Activated naive CD4-positive, alpha-beta T cell treated with anti-CD3 and anti-CD28 coated beads for 36 hours (primary cell): ENCODE measurements around the gene RDH8. TPM values are rescaled to one million over a fixed set of nuclear protein-coding genes. Genes with fewer than 3 reads are reported as not detected.

Source experiments
- CTCF ChIA-PET: fragments of 350-600 bp; sonication (Branson Sonifier 250); formaldehyde crosslinking; loops from one replicate; lab custom pipeline; 2021; ENCODE audit warnings: antibody characterized with exemption; lab: Charles Lee
- DNase-seq: peaks from one replicate; pipeline ENCODE4 v3.0.0-alpha.2; 2020
- H3K27ac Mint-ChIP-seq: one replicate; pipeline ENCODE4 v1.8.0; 2021; ENCODE audit warnings: mild to moderate bottlenecking, mixed read lengths
- H3K27me3 Mint-ChIP-seq: one replicate; pipeline ENCODE4 v1.8.0; 2021; ENCODE audit warnings: low read depth, mixed read lengths
- H3K36me3 Mint-ChIP-seq: one replicate; pipeline ENCODE4 v1.8.0; 2021; ENCODE audit warnings: low read depth, mixed read lengths
- H3K4me1 Mint-ChIP-seq: one replicate; pipeline ENCODE4 v1.8.0; 2021; ENCODE audit warnings: low read depth, mixed read lengths
- H3K4me3 Mint-ChIP-seq: one replicate; pipeline ENCODE4 v1.8.0; 2021; ENCODE audit warnings: mild to moderate bottlenecking, moderate library complexity, mixed read lengths
- H3K9me3 Mint-ChIP-seq: one replicate; pipeline ENCODE4 v1.8.0; 2021; ENCODE audit warnings: mixed read lengths
- intact Hi-C: fragments of 100-400 bp; cut with micrococcal nuclease; formaldehyde crosslinking; loops from one replicate; pipeline ENCODE4 v1.15.1; 2023
- microRNA-seq: library from miRNA; unstranded; fragments of <30 nt; microRNA quantifications from one replicate; pipeline ENCODE4 v1.2.0, GENCODE V29; 2022; ENCODE audit warnings: borderline microRNAs expressed, borderline replicate concordance
- total RNA-seq, 2 experiments: library from RNA; stranded (reverse); gene quantifications; one replicate each; pipeline ENCODE4 v1.2.3, GENCODE V29; 2021

The RDH8 gene
- total RNA-seq, 2 experiments from 2014 or later: not detected

DNA sequence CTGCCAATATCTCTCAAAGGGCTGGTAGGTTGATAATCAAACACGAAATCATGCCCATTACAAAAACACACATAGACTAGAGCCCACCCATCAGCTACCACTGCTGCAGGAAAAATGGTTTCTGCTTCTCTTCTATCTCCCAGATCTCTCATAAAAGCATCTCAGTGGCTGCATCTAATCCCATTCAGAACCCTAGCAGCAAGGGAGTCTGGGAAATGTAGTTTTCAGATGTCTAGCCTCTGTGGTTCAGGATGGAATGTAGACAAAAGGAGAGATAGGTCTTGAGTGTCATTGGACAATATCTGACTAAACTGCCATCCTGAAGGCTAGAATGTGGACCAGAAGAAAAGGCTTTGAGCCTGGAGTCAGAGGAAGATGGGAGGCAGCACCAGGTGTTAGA, 32.1 kb downstream of the RDH8 start:
- no peak overlapping the region for H3K27ac Mint-ChIP-seq
- H3K4me1 Mint-ChIP-seq: no peaks in the 10 kb centered on the region
- H3K36me3 Mint-ChIP-seq: no peaks in the 10 kb centered on the region
- DNase-seq: no peak
- no peak overlapping the region for H3K4me3 Mint-ChIP-seq
- peaks cover 23% of the 10 kb centered on the region for H3K27me3 Mint-ChIP-seq
- CTCF ChIA-PET: interaction anchor here (1.5 kb wide), 1 partner anchor 45 kb away, joined by 4 read pairs; no protein-coding TSS in a partner anchor
- intact Hi-C loops: no loop called here
- peaks cover 2% of the 10 kb centered on the region for H3K9me3 Mint-ChIP-seq

DNA sequence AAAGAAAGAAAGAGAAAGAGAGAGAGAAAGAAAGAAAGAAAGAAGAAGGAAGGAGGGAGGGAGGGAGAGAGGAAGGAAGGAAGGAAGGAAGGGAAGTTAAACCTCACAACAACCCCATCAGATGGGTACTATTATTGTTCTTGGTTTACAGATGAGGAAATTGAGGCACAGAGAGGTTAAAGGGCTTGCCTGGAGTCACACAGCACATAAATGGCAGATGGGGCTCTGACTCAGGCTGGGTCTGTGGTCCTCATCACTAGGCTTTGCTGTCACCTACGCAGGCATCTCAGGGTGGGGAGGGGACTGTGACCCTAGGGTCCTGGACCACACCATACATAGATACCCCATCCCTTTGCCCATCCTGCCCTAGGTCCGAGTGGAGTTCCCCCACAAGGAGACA, 36.3 kb downstream of the RDH8 start:
- Mint-ChIP-seq H3K4me1 (no peaks in the 10 kb centered on the region), H3K27me3 (peaks cover 8% of the 10 kb centered on the region), H3K27ac (no peak overlapping the region), H3K9me3 (no peaks in the 10 kb centered on the region), H3K36me3 (no peaks in the 10 kb centered on the region), H3K4me3 (no peak overlapping the region)
- intact Hi-C loops: no loop called here
- CTCF ChIA-PET: no interaction called here
- DNase-seq: no peak

DNA sequence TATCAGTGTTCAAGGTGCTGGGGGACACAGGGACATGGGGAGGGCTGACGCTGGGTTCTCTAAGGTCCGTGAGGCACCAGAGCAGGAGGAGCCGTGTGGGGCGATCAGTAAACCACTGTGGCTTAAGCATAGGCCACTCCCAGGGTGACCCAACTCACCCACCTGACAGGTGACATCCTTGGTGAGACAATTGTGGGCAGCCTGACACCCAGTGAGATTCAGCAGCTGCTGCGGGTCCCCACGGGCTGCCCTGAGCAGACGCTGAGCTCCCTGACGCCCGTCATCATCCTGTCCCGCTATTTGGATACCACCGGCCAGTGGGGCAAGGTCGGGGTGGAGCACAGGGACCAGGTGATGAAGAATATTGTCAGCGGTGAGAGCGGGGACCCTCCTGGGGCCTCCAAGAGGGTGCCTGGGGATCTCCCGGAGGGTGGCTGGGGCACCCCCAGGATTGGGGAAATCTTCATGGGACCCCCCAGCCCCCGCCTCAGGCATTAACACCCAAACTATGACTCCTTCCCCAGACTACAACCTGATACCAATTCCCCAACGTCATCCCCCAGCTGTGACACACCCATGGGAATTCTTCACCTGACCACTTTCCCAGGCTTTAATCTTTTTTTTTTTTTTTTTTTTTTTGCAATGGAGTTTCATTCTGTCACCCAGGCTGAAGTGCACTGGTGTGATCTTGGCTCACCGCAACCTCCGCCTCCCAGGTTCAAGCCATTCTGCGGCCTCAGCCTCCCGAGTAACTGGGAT, 39.5 kb downstream of the RDH8 start:
- H3K4me1 Mint-ChIP-seq: no peaks in the 10 kb centered on the region
- H3K27me3 Mint-ChIP-seq: no peaks in the 10 kb centered on the region
- no peak for DNase-seq
- CTCF ChIA-PET: interaction anchor here (0.5 kb wide), 1 partner anchor 131 kb away, joined by 4 read pairs; no protein-coding TSS in a partner anchor
- H3K9me3 Mint-ChIP-seq: no peaks in the 10 kb centered on the region
- no peaks in the 10 kb centered on the region for H3K36me3 Mint-ChIP-seq
- no peak overlapping the region for H3K27ac Mint-ChIP-seq
- H3K4me3 Mint-ChIP-seq: no peak overlapping the region
- intact Hi-C loops: no loop called here

DNA sequence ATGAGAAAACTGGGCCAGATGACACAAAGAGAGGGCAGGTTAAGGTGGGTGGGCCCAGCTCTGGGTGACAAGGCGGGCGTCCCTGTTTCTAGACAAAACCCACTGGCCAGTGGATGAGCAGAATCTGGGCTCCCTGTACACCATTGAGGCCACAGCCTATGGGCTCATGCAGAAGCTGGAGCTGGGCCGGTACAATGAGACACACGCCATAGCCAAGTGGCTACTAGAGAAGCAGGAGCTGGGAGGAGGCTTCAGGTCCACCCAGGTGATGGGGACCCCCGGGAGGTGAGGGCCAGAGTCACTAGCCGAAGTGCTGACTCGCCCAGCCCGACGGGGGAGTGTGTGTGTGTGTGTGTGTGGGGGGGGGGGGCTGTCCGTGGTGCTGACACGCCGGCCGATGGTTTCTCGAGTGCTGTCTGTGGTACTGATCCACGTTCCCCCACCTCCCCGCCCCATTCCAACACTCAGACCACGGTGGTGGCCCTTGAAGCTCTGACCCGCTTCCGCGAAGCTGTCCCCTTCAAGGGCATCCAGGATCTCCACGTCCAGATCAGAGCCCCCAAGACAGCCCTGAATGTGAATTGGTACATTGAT, 48.5 kb downstream of the RDH8 start:
- Mint-ChIP-seq H3K27ac (no peak overlapping the region), H3K9me3 (no peaks in the 10 kb centered on the region), H3K4me1 (no peaks in the 10 kb centered on the region), H3K4me3 (no peak overlapping the region), H3K36me3 (no peaks in the 10 kb centered on the region), H3K27me3 (peaks cover 7% of the 10 kb centered on the region)
- CTCF ChIA-PET: no interaction called here
- intact Hi-C loops: loop anchor here (2.0 kb wide), 1 partner anchor 57 kb away; no protein-coding TSS in a partner anchor
- DNase-seq: no peak

DNA sequence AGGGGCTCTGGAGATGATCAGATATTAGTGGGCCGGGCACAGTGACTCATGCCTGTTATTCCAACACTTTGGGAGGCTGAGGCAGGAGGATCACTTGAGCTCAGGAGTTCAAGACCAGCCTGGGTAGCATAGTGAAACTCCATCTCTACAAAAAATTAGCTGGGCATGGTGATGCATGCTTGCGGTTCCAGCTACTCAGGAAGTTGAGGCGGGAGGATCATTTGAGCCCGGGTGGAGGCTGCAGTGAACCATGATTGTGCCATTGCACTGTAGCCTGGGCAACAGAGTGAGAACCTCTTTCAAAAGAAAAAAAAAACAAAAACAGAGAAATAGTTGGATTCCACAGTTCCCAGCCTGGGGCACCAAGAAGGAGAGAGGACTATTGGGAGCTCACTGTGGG, 54.9 kb downstream of the RDH8 start:
- Mint-ChIP-seq H3K4me1 (no peaks in the 10 kb centered on the region), H3K27me3 (no peaks in the 10 kb centered on the region), H3K27ac (no peak overlapping the region), H3K36me3 (no peaks in the 10 kb centered on the region), H3K9me3 (peaks cover 1% of the 10 kb centered on the region), H3K4me3 (no peak overlapping the region)
- no peak for DNase-seq
- intact Hi-C loops: no loop called here
- CTCF ChIA-PET: no interaction called here

DNA sequence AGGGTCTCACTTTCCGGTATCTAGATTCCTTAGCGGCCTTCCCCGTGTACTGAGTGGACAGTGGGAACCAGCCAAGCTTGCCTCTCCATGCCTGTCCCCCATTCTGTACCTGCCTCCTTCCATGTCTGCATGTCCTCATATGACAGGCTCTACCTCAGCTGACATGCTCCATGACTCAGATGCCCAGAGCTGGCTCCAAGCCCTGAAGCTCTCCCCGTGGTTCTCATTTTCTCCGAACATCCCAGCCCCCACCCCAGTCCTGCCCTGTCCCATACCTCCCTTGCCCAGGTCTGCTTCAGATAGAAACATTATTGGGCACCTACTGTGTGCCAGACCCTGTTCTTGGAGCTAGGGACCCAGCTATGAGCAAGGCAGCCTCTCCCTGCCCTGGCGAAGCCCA, 55.8 kb downstream of the RDH8 start:
- Mint-ChIP-seq H3K27me3 (no peaks in the 10 kb centered on the region), H3K4me1 (no peaks in the 10 kb centered on the region), H3K9me3 (peaks cover 4% of the 10 kb centered on the region), H3K4me3 (no peak overlapping the region), H3K27ac (no peak overlapping the region), H3K36me3 (no peaks in the 10 kb centered on the region)
- CTCF ChIA-PET: interaction anchor here (0.5 to 1.5 kb wide), 3 partner anchors 63 to 379 kb away, joined by 3 to 6 read pairs (median 5); no protein-coding TSS in a partner anchor
- DNase-seq: no peak
- intact Hi-C loops: no loop called here

DNA sequence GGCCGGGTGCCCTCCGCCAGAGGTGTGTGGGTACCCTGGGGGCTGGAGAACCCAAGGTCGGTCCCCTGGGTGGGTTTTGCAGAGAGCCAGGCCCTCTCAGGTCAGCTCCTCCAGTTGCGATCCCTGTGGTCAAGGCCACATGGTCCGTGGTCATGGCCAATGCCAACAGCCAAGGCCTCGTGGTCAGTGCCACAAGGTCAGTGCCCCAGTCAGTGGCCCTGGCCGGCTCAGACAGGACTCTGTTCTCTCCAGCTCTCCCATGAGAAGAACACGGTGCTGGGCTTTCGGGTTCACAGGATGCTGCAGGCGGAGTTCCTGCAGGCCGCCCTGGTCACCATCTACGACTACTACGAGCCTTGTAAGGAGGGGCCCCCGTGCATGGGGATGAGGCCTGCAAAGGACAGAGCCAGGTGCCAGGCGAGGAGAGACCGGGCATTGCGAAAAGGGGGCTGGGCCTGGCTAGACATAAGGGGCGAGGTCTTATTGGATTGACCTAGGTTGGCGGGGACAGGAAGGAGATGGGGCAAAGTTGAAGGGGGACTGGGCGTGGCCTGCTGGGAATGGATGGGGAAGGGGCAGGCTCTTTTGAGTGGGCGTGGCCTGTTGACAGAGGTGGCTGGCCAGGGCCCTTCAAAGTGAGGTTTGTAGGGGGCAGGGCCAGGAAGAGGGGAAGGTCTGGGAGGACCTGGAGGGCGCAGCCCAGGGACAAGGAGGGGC, 57.6 kb downstream of the RDH8 start:
- intact Hi-C loops: no loop called here
- H3K27ac Mint-ChIP-seq: no peak overlapping the region

More for the DNA sequence above, 57.6 kb downstream of the RDH8 start:
- no peak overlapping the region for H3K4me3 Mint-ChIP-seq
- H3K4me1 Mint-ChIP-seq: no peaks in the 10 kb centered on the region
- CTCF ChIA-PET: no interaction called here
- no peaks in the 10 kb centered on the region for H3K27me3 Mint-ChIP-seq
- peaks cover 6% of the 10 kb centered on the region for H3K9me3 Mint-ChIP-seq
- no peak for DNase-seq
- H3K36me3 Mint-ChIP-seq: no peaks in the 10 kb centered on the region

Small RNA genes lying within 50 kb of the gene (microRNA-seq; reads per million reads assigned to microRNA genes)
- not detected for gene MIR5589

Other genes with a start within 250 kb of the RDH8 start
- 1 to 10 TPM; 2.0 to 3.5 TPM for gene ZNF846, start 244.7 kb upstream of the RDH8 start, total RNA-seq
- 10 to 100 TPM; 17.5 to 19.8 TPM for gene FBXL12, start 194.4 kb upstream of the RDH8 start, total RNA-seq
- 100 to 1,000 TPM; 287 to 298 TPM for gene UBL5, start 185.6 kb upstream of the RDH8 start, total RNA-seq
- 10 to 100 TPM; 84.5 to 88.1 TPM for gene PIN1, start 178.2 kb upstream of the RDH8 start, total RNA-seq
- 1 to 10 TPM in 1 of 2 experiments, under 1 TPM in 1; 0.12 to 1.0 TPM for gene OLFM2, start 77.0 kb upstream of the RDH8 start, total RNA-seq
- gene COL5A3, start 3.0 kb upstream of the RDH8 start, total RNA-seq: under 1 TPM in 1 of 2 experiments, not detected in 1; 0.05 TPM
- gene SHFL, start 72.8 kb downstream of the RDH8 start, total RNA-seq: 10 to 100 TPM; 28.3 to 31.9 TPM
- gene ANGPTL6, start 89.2 kb downstream of the RDH8 start, total RNA-seq: 10 to 100 TPM; 18.6 to 20.7 TPM
- gene PPAN, start 92.9 kb downstream of the RDH8 start, total RNA-seq: 10 to 100 TPM; 59.7 to 60.0 TPM
- 10 to 100 TPM; 11.8 to 12.2 TPM for gene P2RY11, start 98.2 kb downstream of the RDH8 start, total RNA-seq
- gene EIF3G, start 106.4 kb downstream of the RDH8 start, total RNA-seq: 100 to 1,000 TPM; 213 to 222 TPM
- 100 to 1,000 TPM; 365 to 371 TPM for gene DNMT1, start 181.5 kb downstream of the RDH8 start, total RNA-seq
- 1 to 10 TPM; 3.4 TPM for gene S1PR2, start 217.8 kb downstream of the RDH8 start, total RNA-seq
- 100 to 1,000 TPM; 115 to 116 TPM for gene MRPL4, start 238.7 kb downstream of the RDH8 start, total RNA-seq